ENCODE results near the gene EEPD1. TPM values are rescaled to one million over a fixed set of nuclear protein-coding genes. Genes with fewer than 3 reads are reported as not detected.
A peak's percentile ranks its signal among the peaks of the same experiment; 100 is the strongest.

The EEPD1 gene
- total RNA-seq, 1 donor from 2014 or later = 7.1 TPM

- intact Hi-C loops (cut with micrococcal nuclease) = loop anchor here (10.0 kb wide), 1 partner anchor 69 kb away; no protein-coding TSS in a partner anchor
- peaks cover 63% of the 10 kb centered on the region for H3K4me1 ChIP-seq
- no peak overlapping the region for H3K4me3 ChIP-seq
- DNase-seq = no peak
- TF ChIP-seq, protein P1, sequence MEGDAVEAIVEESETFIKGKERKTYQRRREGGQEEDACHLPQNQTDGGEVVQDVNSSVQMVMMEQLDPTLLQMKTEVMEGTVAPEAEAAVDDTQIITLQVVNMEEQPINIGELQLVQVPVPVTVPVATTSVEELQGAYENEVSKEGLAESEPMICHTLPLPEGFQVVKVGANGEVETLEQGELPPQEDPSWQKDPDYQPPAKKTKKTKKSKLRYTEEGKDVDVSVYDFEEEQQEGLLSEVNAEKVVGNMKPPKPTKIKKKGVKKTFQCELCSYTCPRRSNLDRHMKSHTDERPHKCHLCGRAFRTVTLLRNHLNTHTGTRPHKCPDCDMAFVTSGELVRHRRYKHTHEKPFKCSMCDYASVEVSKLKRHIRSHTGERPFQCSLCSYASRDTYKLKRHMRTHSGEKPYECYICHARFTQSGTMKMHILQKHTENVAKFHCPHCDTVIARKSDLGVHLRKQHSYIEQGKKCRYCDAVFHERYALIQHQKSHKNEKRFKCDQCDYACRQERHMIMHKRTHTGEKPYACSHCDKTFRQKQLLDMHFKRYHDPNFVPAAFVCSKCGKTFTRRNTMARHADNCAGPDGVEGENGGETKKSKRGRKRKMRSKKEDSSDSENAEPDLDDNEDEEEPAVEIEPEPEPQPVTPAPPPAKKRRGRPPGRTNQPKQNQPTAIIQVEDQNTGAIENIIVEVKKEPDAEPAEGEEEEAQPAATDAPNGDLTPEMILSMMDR (IDR thresholded peaks at IDR 0.05; ENCODE audit: borderline replicate concordance) = no peak
- no peaks in the 10 kb centered on the region for H3K27me3 ChIP-seq (ENCODE audit: low read depth)
- H3K36me3 ChIP-seq = no peaks in the 10 kb centered on the region
- H3K9me3 ChIP-seq (replicated peaks) = no peaks in the 10 kb centered on the region
- peak overlapping the region; percentile 79 for H3K27ac ChIP-seq (replicated peaks)
These were observed 120.8 kb downstream of the EEPD1 start for GRCh38 chr7:36273836-36274235.

GRCh38 chr7:36275735-36276284 is 122.8 kb downstream of the EEPD1 start:
- TF ChIP-seq, protein P1 (IDR thresholded peaks at IDR 0.05; ENCODE audit: borderline replicate concordance) = no peak
- DNase-seq = no peak
- Histone ChIP-seq H3K4me3 (no peak overlapping the region), H3K27ac (replicated peaks) (peak overlapping the region; percentile 79), H3K27me3 (ENCODE audit: low read depth) (no peaks in the 10 kb centered on the region), H3K36me3 (no peaks in the 10 kb centered on the region), H3K4me1 (peaks cover 83% of the 10 kb centered on the region), H3K9me3 (replicated peaks) (no peaks in the 10 kb centered on the region)
- intact Hi-C loops (cut with micrococcal nuclease) = loop anchor here (10.0 kb wide), 1 partner anchor 71 kb away; no protein-coding TSS in a partner anchor

DNA sequence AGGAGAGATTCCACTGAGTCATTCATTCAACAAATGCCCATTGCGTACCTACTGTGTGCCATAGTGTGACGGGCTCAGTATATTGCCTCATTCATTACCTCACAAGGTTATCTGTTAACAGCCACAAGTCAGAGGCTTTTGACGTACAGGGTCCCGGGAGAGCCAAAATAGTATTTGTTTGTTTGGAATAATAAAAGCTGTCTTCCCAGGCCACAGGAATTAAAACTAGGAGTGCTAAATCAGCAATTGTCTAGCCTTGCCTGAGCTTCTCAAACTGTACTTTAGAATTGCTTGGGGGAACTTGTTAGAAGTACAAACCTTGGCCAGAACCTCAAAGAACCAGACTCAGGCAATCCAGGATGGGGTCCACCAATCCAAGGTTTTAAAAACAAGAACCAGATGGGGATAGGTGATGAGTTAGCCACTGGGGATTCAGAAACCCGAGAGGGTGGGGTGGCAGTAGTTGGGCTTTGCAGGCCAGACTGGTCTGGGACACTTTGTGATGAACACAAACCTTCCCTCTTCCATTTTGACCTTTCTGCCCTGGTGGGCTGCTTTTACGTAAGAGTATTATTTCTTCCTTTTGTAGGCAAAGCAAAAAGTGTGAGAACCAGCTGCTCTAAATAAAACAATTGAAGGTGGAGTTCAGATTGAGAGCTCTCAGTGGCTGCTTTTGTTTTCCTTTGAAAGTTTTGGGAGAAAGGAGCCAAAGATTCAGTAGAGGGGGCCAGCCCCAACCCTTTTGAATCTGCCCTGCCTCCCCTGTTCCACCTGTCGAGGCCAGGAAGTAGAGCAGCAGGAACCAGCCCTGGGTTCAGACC is 123.6 kb downstream of the EEPD1 start:
- TF ChIP-seq, protein P1 (IDR thresholded peaks at IDR 0.05; ENCODE audit: borderline replicate concordance) = no peak
- no peaks in the 10 kb centered on the region for H3K36me3 ChIP-seq
- no peaks in the 10 kb centered on the region for H3K27me3 ChIP-seq (ENCODE audit: low read depth)
- H3K27ac ChIP-seq (replicated peaks) = peak overlapping the region; percentile 79
- H3K4me3 ChIP-seq = no peak overlapping the region
- peaks cover 91% of the 10 kb centered on the region for H3K4me1 ChIP-seq
- DNase-seq = no peak
- intact Hi-C loops (cut with micrococcal nuclease) = loop anchor here (10.0 kb wide), 1 partner anchor 72 kb away; no protein-coding TSS in a partner anchor
- no peaks in the 10 kb centered on the region for H3K9me3 ChIP-seq (replicated peaks)

GRCh38 chr7:36277249-36277542 is 124.1 kb downstream of the EEPD1 start:
- Histone ChIP-seq H3K4me3 (no peak overlapping the region), H3K27ac (replicated peaks) (peak overlapping the region; percentile 79), H3K36me3 (no peaks in the 10 kb centered on the region), H3K4me1 (peaks cover 96% of the 10 kb centered on the region), H3K27me3 (ENCODE audit: low read depth) (no peaks in the 10 kb centered on the region), H3K9me3 (replicated peaks) (no peaks in the 10 kb centered on the region)
- intact Hi-C loops (cut with micrococcal nuclease) = loop anchor here (10.0 kb wide), 1 partner anchor 72 kb away; no protein-coding TSS in a partner anchor
- DNase-seq = no peak
- TF ChIP-seq, protein P1 (IDR thresholded peaks at IDR 0.05; ENCODE audit: borderline replicate concordance) = no peak

DNA sequence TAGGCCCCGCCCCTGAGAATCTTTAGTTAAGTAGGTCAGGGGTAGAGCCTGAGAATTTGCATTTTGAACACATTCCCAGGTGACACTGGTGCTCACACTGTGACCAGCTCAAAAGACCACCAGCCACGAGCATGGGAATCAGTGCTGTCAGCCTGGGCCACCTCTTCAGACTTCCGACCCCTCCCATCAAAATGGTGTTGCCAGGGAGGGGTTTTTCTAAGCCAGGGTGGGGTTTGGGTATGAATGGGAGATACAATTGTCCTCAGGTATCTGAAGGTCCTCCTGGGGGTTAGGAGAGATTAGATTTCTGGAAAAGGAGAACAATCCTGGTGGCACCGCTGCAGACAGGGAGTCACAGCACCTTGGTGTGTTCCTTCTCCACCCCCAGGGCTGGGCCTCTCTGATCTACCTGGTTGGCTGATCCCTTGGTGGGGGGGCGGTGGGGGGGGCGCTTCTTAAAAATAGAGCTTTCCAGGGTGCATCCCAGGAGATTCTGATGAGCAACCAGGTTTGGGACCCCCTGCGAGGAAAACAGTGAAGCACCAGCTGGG is 125.1 kb downstream of the EEPD1 start:
- Histone ChIP-seq H3K27ac (replicated peaks) (peak overlapping the region; percentile 79), H3K9me3 (replicated peaks) (no peaks in the 10 kb centered on the region), H3K36me3 (no peaks in the 10 kb centered on the region), H3K4me1 (peaks cover 91% of the 10 kb centered on the region), H3K4me3 (no peak overlapping the region), H3K27me3 (ENCODE audit: low read depth) (no peaks in the 10 kb centered on the region)
- TF ChIP-seq, protein P1 (IDR thresholded peaks at IDR 0.05; ENCODE audit: borderline replicate concordance) = no peak
- intact Hi-C loops (cut with micrococcal nuclease) = loop anchor here (10.0 kb wide), 1 partner anchor 73 kb away; no protein-coding TSS in a partner anchor
- no peak for DNase-seq
